Chondrocyte (in vitro differentiated cells): ENCODE measurements around the gene POLR2I. TPM values are rescaled to one million over a fixed set of nuclear protein-coding genes. Genes with fewer than 3 reads are reported as not detected.

Experiments used
- DNase-seq: peaks from one replicate; pipeline ENCODE4 v3.0.0; 2021; ENCODE audit warnings: mixed read lengths, low spot score
- H3K27ac Mint-ChIP-seq: one replicate; pipeline ENCODE4 v1.8.0; 2021; ENCODE audit warnings: mild to moderate bottlenecking, moderate library complexity, mixed read lengths; ENCODE audit not compliant: unreplicated experiment
- H3K27me3 Mint-ChIP-seq: 2 replicates; pipeline ENCODE4 v1.8.0; 2021; ENCODE audit warnings: low read depth, mixed read lengths
- H3K36me3 Mint-ChIP-seq: 2 replicates; pipeline ENCODE4 v1.8.0; 2021; ENCODE audit warnings: low read depth, mixed read lengths
- H3K4me1 Mint-ChIP-seq: 2 replicates; pipeline ENCODE4 v1.8.0; 2021; ENCODE audit warnings: low read depth, mild to moderate bottlenecking, mixed read lengths
- H3K4me3 Mint-ChIP-seq: one replicate; pipeline ENCODE4 v1.8.0; 2021; ENCODE audit warnings: mild to moderate bottlenecking, moderate library complexity, mixed read lengths; ENCODE audit not compliant: unreplicated experiment
- H3K9me3 Mint-ChIP-seq: 2 replicates; pipeline ENCODE4 v1.8.0; 2021; ENCODE audit warnings: low read depth, mixed read lengths
- total RNA-seq: library from RNA; stranded (reverse); gene quantifications from 3 replicates; pipeline ENCODE4 v1.2.1, GENCODE V29; 2021
- TF ChIP-seq, protein P1 (sequence below): fragments of 200-600 bp; sonication (generic); IDR thresholded peaks from 2 replicates; pipeline ENCODE4 v1.5.0; 2021; ENCODE audit warnings: antibody characterized with exemption, mild to moderate bottlenecking, moderate library complexity

POLR2I gene
- total RNA-seq, 1 donor from 2014 or later: 43.5 TPM

DNA sequence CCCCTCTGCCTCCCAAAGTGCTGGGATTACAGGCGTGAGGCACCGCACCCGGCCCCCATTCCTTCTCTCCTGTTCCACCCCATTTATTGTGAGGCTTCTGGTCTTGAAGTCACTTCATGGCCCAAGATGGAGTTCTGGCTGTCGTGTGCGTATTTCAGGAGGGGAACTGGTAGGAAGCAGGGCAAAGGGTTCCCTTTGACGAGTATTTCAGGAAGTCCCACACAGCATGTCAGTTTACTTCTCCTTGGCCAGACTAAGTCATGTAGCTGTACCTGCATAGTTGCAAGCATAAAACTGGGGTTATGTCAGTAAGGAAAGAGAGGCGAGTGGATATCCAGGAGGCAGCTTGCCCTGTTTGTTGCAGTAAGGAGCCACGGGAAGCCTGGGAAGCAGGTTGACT is 49.8 kb downstream of the POLR2I start:
- Mint-ChIP-seq H3K36me3 (peaks cover 3% of the 10 kb centered on the region), H3K27ac (no peak overlapping the region), H3K4me3 (no peak overlapping the region), H3K27me3 (no peaks in the 10 kb centered on the region), H3K9me3 (no peaks in the 10 kb centered on the region), H3K4me1 (no peaks in the 10 kb centered on the region)
- TF ChIP-seq, protein P1, sequence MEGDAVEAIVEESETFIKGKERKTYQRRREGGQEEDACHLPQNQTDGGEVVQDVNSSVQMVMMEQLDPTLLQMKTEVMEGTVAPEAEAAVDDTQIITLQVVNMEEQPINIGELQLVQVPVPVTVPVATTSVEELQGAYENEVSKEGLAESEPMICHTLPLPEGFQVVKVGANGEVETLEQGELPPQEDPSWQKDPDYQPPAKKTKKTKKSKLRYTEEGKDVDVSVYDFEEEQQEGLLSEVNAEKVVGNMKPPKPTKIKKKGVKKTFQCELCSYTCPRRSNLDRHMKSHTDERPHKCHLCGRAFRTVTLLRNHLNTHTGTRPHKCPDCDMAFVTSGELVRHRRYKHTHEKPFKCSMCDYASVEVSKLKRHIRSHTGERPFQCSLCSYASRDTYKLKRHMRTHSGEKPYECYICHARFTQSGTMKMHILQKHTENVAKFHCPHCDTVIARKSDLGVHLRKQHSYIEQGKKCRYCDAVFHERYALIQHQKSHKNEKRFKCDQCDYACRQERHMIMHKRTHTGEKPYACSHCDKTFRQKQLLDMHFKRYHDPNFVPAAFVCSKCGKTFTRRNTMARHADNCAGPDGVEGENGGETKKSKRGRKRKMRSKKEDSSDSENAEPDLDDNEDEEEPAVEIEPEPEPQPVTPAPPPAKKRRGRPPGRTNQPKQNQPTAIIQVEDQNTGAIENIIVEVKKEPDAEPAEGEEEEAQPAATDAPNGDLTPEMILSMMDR: no peak
- DNase-seq: no peak

Other genes starting within 250 kb of the POLR2I start
- gene APLP1, start 246.3 kb downstream of the POLR2I start, total RNA-seq: 31.7 to 76.4 TPM (median 66.8 TPM) in 3 replicates
- gene NFKBID, start 214.3 kb downstream of the POLR2I start, total RNA-seq: 4.4 to 5.0 TPM (median 4.4 TPM) in 3 replicates
- gene HCST, start 212.3 kb downstream of the POLR2I start, total RNA-seq: 0.50 to 1.0 TPM in 2 of 3 replicates, not detected in the other
- not detected in 3 replicates for gene TYROBP, start 206.6 kb downstream of the POLR2I start, total RNA-seq
- 18.4 to 23.3 TPM (median 21.0 TPM) in 3 replicates for gene LRFN3, start 178.5 kb downstream of the POLR2I start, total RNA-seq
- 10.8 to 12.0 TPM (median 11.2 TPM) in 3 replicates for gene SDHAF1, start 119.7 kb downstream of the POLR2I start, total RNA-seq
- 0.27 to 1.2 TPM (median 0.49 TPM) in 3 replicates for gene SYNE4, start 106.1 kb downstream of the POLR2I start, total RNA-seq
- gene ALKBH6, start 100.7 kb downstream of the POLR2I start, total RNA-seq: 17.9 to 23.7 TPM (median 19.9 TPM) in 3 replicates
- gene CLIP3, start 82.0 kb downstream of the POLR2I start, total RNA-seq: 51.2 to 59.0 TPM (median 53.8 TPM) in 3 replicates
- 6.6 to 10.2 TPM (median 8.9 TPM) in 3 replicates for gene THAP8, start 60.6 kb downstream of the POLR2I start, total RNA-seq
- gene WDR62, start 60.0 kb downstream of the POLR2I start, total RNA-seq: 3.0 to 6.0 TPM (median 3.7 TPM) in 3 replicates
- gene OVOL3, start 3.7 kb downstream of the POLR2I start, total RNA-seq: not detected in 3 replicates
- gene TBCB, start 593 bp upstream of the POLR2I start, total RNA-seq: 181 to 201 TPM (median 199 TPM) in 3 replicates
- 509 to 762 TPM (median 724 TPM) in 3 replicates for gene CAPNS1, start 25.2 kb upstream of the POLR2I start, total RNA-seq
- gene COX7A1, start 37.6 kb upstream of the POLR2I start, total RNA-seq: not detected in 3 replicates
- 4.9 to 7.3 TPM (median 7.2 TPM) in 3 replicates for gene ZNF565, start 99.8 kb upstream of the POLR2I start, total RNA-seq
- 62.2 to 69.0 TPM (median 63.8 TPM) in 3 replicates for gene ZNF146, start 100.2 kb upstream of the POLR2I start, total RNA-seq